ENCODE data around the gene GDPD4. TPM values are rescaled to one million over a fixed set of nuclear protein-coding genes. Genes with fewer than 3 reads are reported as not detected.

The GDPD4 gene
- total and polyA plus RNA-seq, 4 experiments from 2014 or later: not detected

GRCh38 chr11:77191823-77192495, 109.5 kb downstream of the GDPD4 start:
- CTCF ChIA-PET (ENCODE audit: partially characterized antibody): no interaction called here
- H3K4me1 Mint-ChIP-seq: peaks cover 0 to 6% (median under 1%) of the 10 kb centered on the region in 4 donors
- H3K9me3 Mint-ChIP-seq: no peaks in the 10 kb centered on the region
- no peak overlapping the region for H3K4me3 Mint-ChIP-seq
- Histone ChIP-seq H3K9me3 (ENCODE audit: control insufficient read depth in 1 of 2, low read length in 2 of 2) (no peaks in the 10 kb centered on the region), H3K36me3 (ENCODE audit: insufficient read depth, low read length) (no peaks in the 10 kb centered on the region), H3K27ac (ENCODE audit: low read depth, low read length) (no peak overlapping the region), H3K4me3 (ENCODE audit: low read length in 2 of 2) (no peak overlapping the region), H3K4me1 (ENCODE audit: insufficient read depth, low read length) (peaks cover 6% of the 10 kb centered on the region), H3K27me3 (ENCODE audit: insufficient read depth, low read length) (no peaks in the 10 kb centered on the region)
- intact Hi-C loops (cut with micrococcal nuclease): loop anchor here (1.0 kb wide), 1 partner anchor 356 kb away; no protein-coding TSS in a partner anchor
- peak in 4 of 5 donors; percentile 15 to 54 (median 22) for DNase-seq
- no peak overlapping the region for H3K27ac Mint-ChIP-seq
- POLR2A ChIA-PET (ENCODE audit: partially characterized antibody): no interaction called here
- H3K27me3 Mint-ChIP-seq: no peaks in the 10 kb centered on the region
- H3K36me3 Mint-ChIP-seq: no peaks in the 10 kb centered on the region

- no peak overlapping the region for H3K27ac ChIP-seq (ENCODE audit: low read depth, low read length)
- DNase-seq: no peak
- H3K27me3 ChIP-seq (ENCODE audit: insufficient read depth, low read length): no peaks in the 10 kb centered on the region
- Mint-ChIP-seq H3K4me1 (peaks cover 0 to 9% (median 4%) of the 10 kb centered on the region in 4 donors), H3K9me3 (no peaks in the 10 kb centered on the region), H3K36me3 (no peaks in the 10 kb centered on the region), H3K4me3 (no peak overlapping the region), H3K27ac (no peak overlapping the region), H3K27me3 (no peaks in the 10 kb centered on the region)
- H3K4me1 ChIP-seq (ENCODE audit: insufficient read depth, low read length): peaks cover 6% of the 10 kb centered on the region
- CTCF ChIA-PET (ENCODE audit: partially characterized antibody): interaction anchor here (0.8 kb wide), 1 partner anchor 64 kb away, joined by 3 read pairs; no protein-coding TSS in a partner anchor
- H3K9me3 ChIP-seq (ENCODE audit: control insufficient read depth in 1 of 2, low read length in 2 of 2): no peaks in the 10 kb centered on the region
- intact Hi-C loops (cut with micrococcal nuclease): no loop called here
- POLR2A ChIA-PET (ENCODE audit: partially characterized antibody): no interaction called here
- no peaks in the 10 kb centered on the region for H3K36me3 ChIP-seq (ENCODE audit: insufficient read depth, low read length)
- H3K4me3 ChIP-seq (ENCODE audit: low read length in 2 of 2): no peak overlapping the region
Measured at GRCh38 chr11:77191429-77191822, 110.1 kb downstream of the GDPD4 start.

GRCh38 chr11:77190331-77191075, 111.0 kb downstream of the GDPD4 start:
- Mint-ChIP-seq H3K4me3 (no peak overlapping the region), H3K4me1 (peaks cover 0 to 10% (median 4%) of the 10 kb centered on the region in 4 donors), H3K36me3 (no peaks in the 10 kb centered on the region), H3K9me3 (no peaks in the 10 kb centered on the region), H3K27me3 (no peaks in the 10 kb centered on the region), H3K27ac (no peak overlapping the region)
- H3K36me3 ChIP-seq (ENCODE audit: insufficient read depth, low read length): no peaks in the 10 kb centered on the region
- peaks cover 6% of the 10 kb centered on the region for H3K4me1 ChIP-seq (ENCODE audit: insufficient read depth, low read length)
- ChIA-PET POLR2A (ENCODE audit: partially characterized antibody) (no interaction called here), CTCF (ENCODE audit: partially characterized antibody) (interaction anchor here (0.8 to 4.8 kb wide), 2 partner anchors 62 to 63 kb away, joined by 3 to 89 read pairs; partner anchors contain the start of gene MYO7A)
- H3K27me3 ChIP-seq (ENCODE audit: insufficient read depth, low read length): no peaks in the 10 kb centered on the region
- no peak for DNase-seq
- H3K27ac ChIP-seq (ENCODE audit: low read depth, low read length): no peak overlapping the region
- intact Hi-C loops (cut with micrococcal nuclease): no loop called here
- H3K4me3 ChIP-seq (ENCODE audit: low read length in 2 of 2): no peak overlapping the region
- H3K9me3 ChIP-seq (ENCODE audit: control insufficient read depth in 1 of 2, low read length in 2 of 2): no peaks in the 10 kb centered on the region

DNA sequence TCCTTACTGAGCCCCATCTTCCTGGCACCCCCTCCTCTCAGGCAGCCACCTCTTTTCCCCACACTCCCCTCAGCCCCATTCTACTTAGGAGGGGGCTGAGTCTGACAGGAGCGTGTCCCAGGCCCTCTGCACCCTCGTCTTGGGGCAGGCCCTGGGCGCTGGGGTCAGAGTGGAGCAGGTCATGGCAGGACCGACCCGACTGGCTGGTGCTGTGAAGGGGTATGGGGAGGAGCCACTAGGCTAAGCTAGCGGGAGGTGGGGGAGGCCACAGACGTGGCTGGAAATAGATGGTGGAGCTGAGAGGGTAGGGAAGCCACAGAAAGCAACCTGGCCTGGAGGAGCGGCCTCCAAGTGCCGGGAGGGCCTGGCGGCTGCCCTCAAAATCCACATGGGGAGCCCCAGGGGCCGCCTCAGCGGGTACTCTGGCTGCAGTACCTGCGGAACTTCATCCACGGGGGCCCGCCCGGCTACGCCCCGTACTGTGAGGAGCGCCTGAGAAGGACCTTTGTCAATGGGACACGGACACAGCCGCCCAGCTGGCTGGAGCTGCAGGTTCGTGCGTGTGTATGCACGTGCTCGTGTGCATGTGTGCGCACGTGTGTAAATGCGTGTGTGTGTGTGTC, 111.8 kb downstream of the GDPD4 start:
- no peak overlapping the region for H3K27ac ChIP-seq (ENCODE audit: low read depth, low read length)
- POLR2A ChIA-PET (ENCODE audit: partially characterized antibody): no interaction called here
- Mint-ChIP-seq H3K27me3 (no peaks in the 10 kb centered on the region), H3K27ac (no peak overlapping the region), H3K4me1 (peaks cover 0 to 10% (median 4%) of the 10 kb centered on the region in 4 donors), H3K9me3 (no peaks in the 10 kb centered on the region), H3K36me3 (no peaks in the 10 kb centered on the region), H3K4me3 (no peak overlapping the region)
- no peak overlapping the region for H3K4me3 ChIP-seq (ENCODE audit: low read length in 2 of 2)
- H3K27me3 ChIP-seq (ENCODE audit: insufficient read depth, low read length): no peaks in the 10 kb centered on the region
- no peaks in the 10 kb centered on the region for H3K9me3 ChIP-seq (ENCODE audit: control insufficient read depth in 1 of 2, low read length in 2 of 2)
- H3K36me3 ChIP-seq (ENCODE audit: insufficient read depth, low read length): no peaks in the 10 kb centered on the region
- CTCF ChIA-PET (ENCODE audit: partially characterized antibody): interaction anchor here (1.2 to 4.8 kb wide), 2 partner anchors 43 to 61 kb away, joined by 3 to 89 read pairs; partner anchors contain the start of gene MYO7A
- no peak for DNase-seq
- intact Hi-C loops (cut with micrococcal nuclease): loop anchor here (5.0 kb wide), 1 partner anchor 428 kb away; no protein-coding TSS in a partner anchor
- peaks cover 6% of the 10 kb centered on the region for H3K4me1 ChIP-seq (ENCODE audit: insufficient read depth, low read length)

- Histone ChIP-seq H3K36me3 (ENCODE audit: insufficient read depth, low read length) (no peaks in the 10 kb centered on the region), H3K4me1 (ENCODE audit: insufficient read depth, low read length) (peaks cover 6% of the 10 kb centered on the region), H3K27me3 (ENCODE audit: insufficient read depth, low read length) (no peaks in the 10 kb centered on the region), H3K27ac (ENCODE audit: low read depth, low read length) (no peak overlapping the region), H3K4me3 (ENCODE audit: low read length in 2 of 2) (no peak overlapping the region), H3K9me3 (ENCODE audit: control insufficient read depth in 1 of 2, low read length in 2 of 2) (no peaks in the 10 kb centered on the region)
- no peaks in the 10 kb centered on the region for H3K36me3 Mint-ChIP-seq
- DNase-seq: no peak
- no peaks in the 10 kb centered on the region for H3K9me3 Mint-ChIP-seq
- H3K4me1 Mint-ChIP-seq: peaks cover 0 to 10% (median 4%) of the 10 kb centered on the region in 4 donors
- ChIA-PET CTCF (ENCODE audit: partially characterized antibody) (interaction anchor here (1.0 to 4.8 kb wide), 7 partner anchors 10 to 431 kb away, joined by 3 to 89 read pairs (median 5); partner anchors contain the start of gene MYO7A), POLR2A (ENCODE audit: partially characterized antibody) (no interaction called here)
- intact Hi-C loops (cut with micrococcal nuclease): loop anchor here (5.0 kb wide), 1 partner anchor 428 kb away; no protein-coding TSS in a partner anchor
- H3K27me3 Mint-ChIP-seq: no peaks in the 10 kb centered on the region
- H3K27ac Mint-ChIP-seq: peak overlapping the region in 2 of 7 donors; percentile 0 to 21
- H3K4me3 Mint-ChIP-seq: no peak overlapping the region
Measured at GRCh38 chr11:77188633-77189491, 112.6 kb downstream of the GDPD4 start.

DNA sequence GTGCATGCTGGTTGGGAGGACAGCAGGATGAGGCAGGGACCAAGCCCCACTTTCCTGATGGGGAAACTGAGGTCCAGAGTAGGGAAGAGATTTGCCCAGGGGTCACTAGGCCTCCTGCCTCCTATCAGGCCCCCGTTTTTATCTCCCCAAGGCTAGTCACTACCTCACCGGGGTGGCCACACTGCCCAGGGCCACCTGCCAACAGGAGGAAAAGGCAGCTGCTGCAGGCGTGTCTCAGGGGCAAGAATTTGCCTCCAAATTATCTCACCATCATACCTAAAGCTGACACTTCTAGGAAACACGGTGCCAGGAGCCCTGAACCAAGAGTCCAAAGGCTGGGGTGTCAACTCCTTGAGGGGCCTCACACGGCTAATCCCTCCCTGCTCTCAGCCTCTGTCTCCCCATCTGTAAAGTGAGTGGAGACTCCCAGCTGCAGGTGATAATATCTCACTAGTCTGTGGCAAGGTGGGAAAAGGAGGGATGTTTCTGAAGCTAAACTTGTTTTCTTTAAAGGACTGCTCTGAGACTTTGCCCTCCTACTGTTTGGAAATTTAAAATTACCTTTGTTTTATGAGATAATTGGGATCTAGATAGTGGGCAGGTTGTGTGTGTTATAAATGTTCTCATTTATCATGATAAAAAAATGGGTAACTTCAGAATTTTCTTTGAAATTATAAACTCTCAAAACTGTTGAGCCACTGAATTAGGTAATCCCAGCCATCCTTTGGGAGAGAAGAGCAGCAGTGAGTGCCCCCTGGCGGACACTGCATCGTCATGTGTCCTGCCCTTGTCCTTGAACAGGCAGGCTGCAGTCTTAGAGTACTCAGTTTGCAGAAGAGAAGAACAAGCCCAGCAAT, 113.5 kb downstream of the GDPD4 start:
- Mint-ChIP-seq H3K27ac (peak overlapping the region in 2 of 7 donors; percentile 0 to 21), H3K4me1 (peaks cover 0 to 10% (median 4%) of the 10 kb centered on the region in 4 donors), H3K9me3 (no peaks in the 10 kb centered on the region), H3K4me3 (no peak overlapping the region), H3K36me3 (no peaks in the 10 kb centered on the region), H3K27me3 (no peaks in the 10 kb centered on the region)
- H3K4me1 ChIP-seq (ENCODE audit: insufficient read depth, low read length): peaks cover 6% of the 10 kb centered on the region
- no peaks in the 10 kb centered on the region for H3K9me3 ChIP-seq (ENCODE audit: control insufficient read depth in 1 of 2, low read length in 2 of 2)
- ChIA-PET POLR2A (ENCODE audit: partially characterized antibody) (interaction anchor here (1.4 kb wide), 1 partner anchor 61 kb away, joined by 5 read pairs; no protein-coding TSS in a partner anchor), CTCF (ENCODE audit: partially characterized antibody) (interaction anchor here (0.9 to 4.8 kb wide), 14 partner anchors 8 to 431 kb away, joined by 3 to 89 read pairs (median 4); partner anchors contain the start of gene MYO7A)
- no peaks in the 10 kb centered on the region for H3K27me3 ChIP-seq (ENCODE audit: insufficient read depth, low read length)
- no peak overlapping the region for H3K4me3 ChIP-seq (ENCODE audit: low read length in 2 of 2)
- no peaks in the 10 kb centered on the region for H3K36me3 ChIP-seq (ENCODE audit: insufficient read depth, low read length)
- peak in 4 of 5 donors; percentile 45 to 57 (median 54) for DNase-seq
- intact Hi-C loops (cut with micrococcal nuclease): loop anchor here (5.0 kb wide), 1 partner anchor 429 kb away; no protein-coding TSS in a partner anchor
- no peak overlapping the region for H3K27ac ChIP-seq (ENCODE audit: low read depth, low read length)
